Glutamatergic neuron (in vitro differentiated cells): ENCODE results near the gene CLINT1. TPM values are rescaled to one million over a fixed set of nuclear protein-coding genes. Genes with fewer than 3 reads are reported as not detected.

ENCODE experiments used
- DNase-seq: peaks from one replicate; pipeline ENCODE4 v3.0.0; 2022
- H3K27ac Mint-ChIP-seq: one replicate; pipeline ENCODE4 v1.8.0; 2020; ENCODE audit warnings: mild to moderate bottlenecking, mixed read lengths, inconsistent platforms; ENCODE audit not compliant: unreplicated experiment
- H3K27me3 Mint-ChIP-seq: one replicate; pipeline ENCODE4 v1.8.0; 2020; ENCODE audit warnings: mild to moderate bottlenecking, moderate library complexity, mixed read lengths, inconsistent platforms; ENCODE audit not compliant: unreplicated experiment
- H3K36me3 Mint-ChIP-seq: one replicate; pipeline ENCODE4 v1.8.0; 2020; ENCODE audit warnings: mild to moderate bottlenecking, mixed read lengths, inconsistent platforms; ENCODE audit not compliant: unreplicated experiment
- H3K4me1 Mint-ChIP-seq: one replicate; pipeline ENCODE4 v1.8.0; 2020; ENCODE audit warnings: mild to moderate bottlenecking, low read depth, mixed read lengths, inconsistent platforms; ENCODE audit not compliant: unreplicated experiment
- H3K4me3 Mint-ChIP-seq: one replicate; pipeline ENCODE4 v1.8.0; 2020; ENCODE audit warnings: mild to moderate bottlenecking, mixed read lengths, inconsistent platforms; ENCODE audit not compliant: unreplicated experiment
- H3K9me3 Mint-ChIP-seq: one replicate; pipeline ENCODE4 v1.8.0; 2020; ENCODE audit warnings: mild to moderate bottlenecking, moderate library complexity, mixed read lengths, inconsistent platforms; ENCODE audit not compliant: unreplicated experiment
- total RNA-seq: library from RNA; stranded (reverse); fragmentation: NEBNext Ultra II Directional; extraction: Animal tissue kit (Norgen Biotek cat#: 25700); gene quantifications from one replicate; pipeline ENCODE4 v1.2.1, GENCODE V29; 2021; ENCODE audit not compliant: unreplicated experiment
- TF ChIP-seq, protein P1 (sequence below): fragments of 200-600 bp; sonication (generic); IDR thresholded peaks from one replicate; pipeline ENCODE4 v1.5.0; 2021; ENCODE audit not compliant: partially characterized antibody, unreplicated experiment

Gene CLINT1
- total RNA-seq, 1 donor from 2014 or later, result 38.0 TPM

DNA sequence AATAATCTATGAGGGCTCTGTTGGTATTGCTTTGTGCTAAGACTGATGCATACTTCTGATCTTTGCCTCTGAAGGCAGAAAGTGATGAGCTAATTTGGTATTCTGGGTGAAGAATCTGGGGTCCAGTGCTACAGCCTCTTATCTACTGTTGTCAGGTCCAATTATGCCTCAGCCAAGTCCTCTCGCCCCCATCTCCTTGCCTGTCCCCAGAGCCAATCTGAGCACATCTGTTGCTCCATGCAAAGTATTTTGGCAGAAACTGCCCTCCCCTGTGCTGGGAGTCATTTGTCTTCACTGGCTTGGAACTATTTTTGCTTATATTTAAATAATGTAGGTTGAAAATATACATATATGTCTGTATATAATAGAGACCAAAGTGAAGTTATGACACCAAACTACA is 92.0 kb downstream of the CLINT1 start:
- DNase-seq, result no peak
- Mint-ChIP-seq H3K4me3 (no peak overlapping the region), H3K27me3 (peaks cover 2% of the 10 kb centered on the region), H3K27ac (no peak overlapping the region), H3K9me3 (no peaks in the 10 kb centered on the region), H3K36me3 (no peaks in the 10 kb centered on the region), H3K4me1 (peaks cover 30% of the 10 kb centered on the region)
- TF ChIP-seq, protein P1, sequence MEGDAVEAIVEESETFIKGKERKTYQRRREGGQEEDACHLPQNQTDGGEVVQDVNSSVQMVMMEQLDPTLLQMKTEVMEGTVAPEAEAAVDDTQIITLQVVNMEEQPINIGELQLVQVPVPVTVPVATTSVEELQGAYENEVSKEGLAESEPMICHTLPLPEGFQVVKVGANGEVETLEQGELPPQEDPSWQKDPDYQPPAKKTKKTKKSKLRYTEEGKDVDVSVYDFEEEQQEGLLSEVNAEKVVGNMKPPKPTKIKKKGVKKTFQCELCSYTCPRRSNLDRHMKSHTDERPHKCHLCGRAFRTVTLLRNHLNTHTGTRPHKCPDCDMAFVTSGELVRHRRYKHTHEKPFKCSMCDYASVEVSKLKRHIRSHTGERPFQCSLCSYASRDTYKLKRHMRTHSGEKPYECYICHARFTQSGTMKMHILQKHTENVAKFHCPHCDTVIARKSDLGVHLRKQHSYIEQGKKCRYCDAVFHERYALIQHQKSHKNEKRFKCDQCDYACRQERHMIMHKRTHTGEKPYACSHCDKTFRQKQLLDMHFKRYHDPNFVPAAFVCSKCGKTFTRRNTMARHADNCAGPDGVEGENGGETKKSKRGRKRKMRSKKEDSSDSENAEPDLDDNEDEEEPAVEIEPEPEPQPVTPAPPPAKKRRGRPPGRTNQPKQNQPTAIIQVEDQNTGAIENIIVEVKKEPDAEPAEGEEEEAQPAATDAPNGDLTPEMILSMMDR, result no peak

GRCh38 chr5:157766442-157766841 is 92.5 kb downstream of the CLINT1 start:
- peak overlapping the region; percentile 40 for H3K27ac Mint-ChIP-seq
- TF ChIP-seq, protein P1, result no peak
- H3K4me3 Mint-ChIP-seq, result no peak overlapping the region
- H3K9me3 Mint-ChIP-seq, result no peaks in the 10 kb centered on the region
- no peak for DNase-seq
- peaks cover 2% of the 10 kb centered on the region for H3K27me3 Mint-ChIP-seq
- H3K36me3 Mint-ChIP-seq, result no peaks in the 10 kb centered on the region
- peaks cover 29% of the 10 kb centered on the region for H3K4me1 Mint-ChIP-seq

DNA sequence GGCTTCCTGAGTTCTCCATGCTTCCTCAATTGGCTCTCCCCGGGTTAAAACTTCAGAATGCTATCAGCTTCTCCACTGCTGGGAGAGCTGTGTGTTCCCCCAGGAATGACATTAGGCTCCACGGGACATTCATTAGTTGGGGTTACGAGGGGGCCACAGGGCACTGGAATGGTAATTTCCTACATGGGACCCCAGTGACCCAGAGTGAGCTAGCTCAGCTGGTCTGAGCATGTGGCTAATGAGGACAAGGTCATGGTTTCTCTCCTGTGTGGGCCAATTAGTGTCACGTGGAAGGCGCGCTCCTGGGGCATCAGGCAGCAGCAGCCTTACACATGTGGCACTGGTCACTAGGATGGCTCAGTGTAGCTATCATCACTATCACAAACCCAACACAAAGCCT is 94.4 kb downstream of the CLINT1 start:
- Mint-ChIP-seq H3K27me3 (peaks cover 2% of the 10 kb centered on the region), H3K36me3 (no peaks in the 10 kb centered on the region), H3K27ac (peak overlapping the region; percentile 53), H3K4me1 (peaks cover 29% of the 10 kb centered on the region), H3K9me3 (no peaks in the 10 kb centered on the region), H3K4me3 (no peak overlapping the region)
- peak; percentile 40 for DNase-seq
- TF ChIP-seq, protein P1, result no peak

- Mint-ChIP-seq H3K9me3 (no peaks in the 10 kb centered on the region), H3K36me3 (no peaks in the 10 kb centered on the region), H3K4me1 (peaks cover 30% of the 10 kb centered on the region), H3K4me3 (no peak overlapping the region), H3K27ac (no peak overlapping the region), H3K27me3 (peaks cover under 1% of the 10 kb centered on the region)
- no peak for DNase-seq
- TF ChIP-seq, protein P1, result peak; percentile 85
These were observed 97.0 kb downstream of the CLINT1 start for GRCh38 chr5:157761690-157762621.

- TF ChIP-seq, protein P1, result no peak
- H3K27ac Mint-ChIP-seq, result no peak overlapping the region
- peaks cover 6% of the 10 kb centered on the region for H3K4me1 Mint-ChIP-seq
- no peaks in the 10 kb centered on the region for H3K36me3 Mint-ChIP-seq
- H3K9me3 Mint-ChIP-seq, result no peaks in the 10 kb centered on the region
- H3K4me3 Mint-ChIP-seq, result no peak overlapping the region
- H3K27me3 Mint-ChIP-seq, result no peaks in the 10 kb centered on the region
- no peak for DNase-seq
These were observed 100.2 kb downstream of the CLINT1 start for GRCh38 chr5:157758706-157759105.
